IMR-90 (cell line): ENCODE results near the gene OR2A12. TPM values are rescaled to one million over a fixed set of nuclear protein-coding genes. Genes with fewer than 3 reads are reported as not detected.

Source experiments
- ATAC-seq: fragments of 200-7000 bp; cut with Tn5 transposase; 2 replicates; pipeline ENCODE4 v1.9.1; 2020; ENCODE audit warnings: low read depth, mild to moderate bottlenecking, moderate library complexity
- BruUV-seq: library from RNA; stranded (reverse); fragments of 400-500 nt; replicated peaks from 2 replicates; lab custom pipeline; 2021; lab: Mats Ljungman, UMichigan
- CTCF ChIA-PET: fragments of 300-600 bp; formaldehyde crosslinking; extraction: SDS; loops from one replicate; lab custom pipeline; 2021; ENCODE audit warnings: antibody characterized with exemption; lab: Yijun Ruan, JAX
- POLR2A ChIA-PET: fragments of 300-600 bp; sonication (Branson Sonifier 250); formaldehyde crosslinking; loops from one replicate; lab custom pipeline; 2022; ENCODE audit warnings: antibody characterized with exemption; ENCODE audit not compliant: unreplicated experiment; lab: Charles Lee
- DNase-seq: peaks from one replicate; pipeline ENCODE4 v3.0.0; 2013
- H2AFZ ChIP-seq: replicated peaks from 2 replicates; pipeline ENCODE3; 2013; ENCODE audit warnings: low read length, mild to moderate bottlenecking; ENCODE audit not compliant: poor library complexity
- H2AK5ac ChIP-seq: 2 replicates; pipeline ENCODE4 v1.6.1; 2013; ENCODE audit warnings: low read depth, low read length, inconsistent platforms
- H2AK9ac ChIP-seq: replicated peaks from 2 replicates; pipeline ENCODE3; 2013; ENCODE audit warnings: mild to moderate bottlenecking, low read depth, low read length, moderate library complexity; ENCODE audit not compliant: poor library complexity
- H2BK120ac ChIP-seq: 2 replicates; pipeline ENCODE4 v1.6.1; 2013; ENCODE audit warnings: low read depth, low read length, inconsistent platforms
- H2BK15ac ChIP-seq: 3 replicates; pipeline ENCODE4 v1.6.1; 2013; ENCODE audit warnings: low read depth, low read length, inconsistent platforms
- H2BK20ac ChIP-seq: 2 replicates; pipeline ENCODE4 v1.6.1; 2013; ENCODE audit warnings: low read depth, mild to moderate bottlenecking, inconsistent platforms, low read length, moderate library complexity
- H2BK5ac ChIP-seq: 2 replicates; pipeline ENCODE4 v1.6.1; 2013; ENCODE audit warnings: mild to moderate bottlenecking, low read depth, low read length, inconsistent platforms; ENCODE audit not compliant: poor library complexity, severe bottlenecking
- H3K14ac ChIP-seq: replicated peaks from 2 replicates; pipeline ENCODE4 v1.6.1; 2013; ENCODE audit warnings: low read depth, low read length, inconsistent platforms
- H3K18ac ChIP-seq: 2 replicates; pipeline ENCODE4 v1.6.1; 2013; ENCODE audit warnings: low read depth, low read length, control low read depth
- H3K23ac ChIP-seq: 2 replicates; pipeline ENCODE4 v1.6.1; 2013; ENCODE audit warnings: low read depth, low read length, inconsistent platforms
- H3K27ac ChIP-seq: 2 replicates; pipeline ENCODE4 v1.5.1; 2013; ENCODE audit warnings: mild to moderate bottlenecking, control low read depth, low read length; ENCODE audit not compliant: insufficient read depth
- H3K27me3 ChIP-seq: 2 replicates; pipeline ENCODE4 v1.6.1; 2013; ENCODE audit warnings: low read length; ENCODE audit not compliant: control insufficient read depth, insufficient read depth
- H3K36me3 ChIP-seq: 2 replicates; pipeline ENCODE4 v1.6.1; 2013; ENCODE audit warnings: low read length, mixed read lengths; ENCODE audit not compliant: control insufficient read depth, insufficient read depth
- H3K4ac ChIP-seq: 2 replicates; pipeline ENCODE4 v1.6.1; 2013; ENCODE audit warnings: low read depth, low read length, inconsistent platforms
- H3K4me1 ChIP-seq: 2 replicates; pipeline ENCODE4 v1.6.1; 2013; ENCODE audit warnings: low read length, mixed read lengths; ENCODE audit not compliant: control insufficient read depth, insufficient read depth
- H3K4me2 ChIP-seq: 2 replicates; pipeline ENCODE4 v1.6.1; 2013; ENCODE audit warnings: low read depth, mild to moderate bottlenecking, control low read depth, low read length, moderate library complexity
- H3K4me3 ChIP-seq: 2 replicates; pipeline ENCODE4 v1.5.1; 2013; ENCODE audit warnings: low read depth, mild to moderate bottlenecking, control low read depth, low read length, moderate library complexity; ENCODE audit not compliant: insufficient read depth
- H3K56ac ChIP-seq: 2 replicates; pipeline ENCODE4 v1.6.1; 2013; ENCODE audit warnings: low read length, inconsistent platforms; ENCODE audit not compliant: insufficient read depth; ENCODE audit errors: extremely low read depth
- H3K79me1 ChIP-seq, 2 experiments: 2 replicates each; pipeline ENCODE4 v1.6.1; 2013; ENCODE audit warnings: low read length in 2 of 2, inconsistent platforms in 1 of 2, low read depth in 1 of 2
- H3K9ac ChIP-seq: 2 replicates; pipeline ENCODE4 v1.6.1; 2013; ENCODE audit warnings: low read depth, low read length, control low read depth
- H3K9me1 ChIP-seq: 2 replicates; pipeline ENCODE4 v1.6.1; 2013; ENCODE audit warnings: low read length, inconsistent platforms; ENCODE audit not compliant: insufficient read depth
- H3K9me3 ChIP-seq: 2 replicates; pipeline ENCODE4 v1.6.1; 2013; ENCODE audit warnings: low read length; ENCODE audit not compliant: control insufficient read depth, insufficient read depth
- H4K20me1 ChIP-seq: 2 replicates; pipeline ENCODE4 v1.6.1; 2013; ENCODE audit warnings: low read length, inconsistent platforms; ENCODE audit not compliant: insufficient read depth
- H4K5ac ChIP-seq: 2 replicates; pipeline ENCODE4 v1.6.1; 2013; ENCODE audit warnings: mild to moderate bottlenecking, low read depth, low read length, control low read depth
- H4K8ac ChIP-seq, 2 experiments: 2 replicates each; pipeline ENCODE4 v1.6.1; 2013; ENCODE audit warnings: low read depth in 2 of 2, low read length in 2 of 2, control low read depth in 1 of 2, inconsistent platforms in 1 of 2
- H4K91ac ChIP-seq: 2 replicates; pipeline ENCODE4 v1.6.1; 2013; ENCODE audit warnings: low read depth, low read length, inconsistent platforms; ENCODE audit not compliant: insufficient read depth
- MAFK ChIP-seq: IDR thresholded peaks from 2 replicates; pipeline ENCODE4 v1.6.1; 2012; ENCODE audit warnings: low read depth, low read length, improper control_type of control experiment
- POLR2A ChIP-seq: IDR thresholded peaks from 2 replicates; pipeline ENCODE4 v1.6.1; 2012; ENCODE audit warnings: mild to moderate bottlenecking, low read depth, low read length
- RFX5 ChIP-seq: IDR thresholded peaks from 2 replicates; pipeline ENCODE4 v1.8.0; 2012; ENCODE audit warnings: low read depth, mild to moderate bottlenecking, low read length, moderate library complexity
- WGBS, 2 experiments: methylation state at CpG; one replicate each; pipeline versions ENCODE4 v1.1.5 to v1.1.7; 2013; ENCODE audit warnings: missing lambda C conversion rate in 2 of 2; ENCODE audit not compliant: insufficient read length in 1 of 2; ENCODE audit errors: extremely low coverage in 2 of 2; 5-methylcytosine and 5-hydroxymethylcytosine counted together
- dilution Hi-C: fragments of 300-500 bp; cut with HindIII; formaldehyde crosslinking; loops from one replicate; pipeline ENCODE4 v1.14.3; 2018; ENCODE audit warnings: low sequenced_read_pairs; ENCODE audit not compliant: unreplicated experiment
- in situ Hi-C: fragments of 300-500 bp; cut with MboI; formaldehyde crosslinking; loops from 3 replicates; pipeline ENCODE4 v1.14.3; 2019; ENCODE audit warnings: low sequenced_read_pairs, inconsistent platforms, mixed read lengths
- intact Hi-C: fragments of 100-400 bp; cut with micrococcal nuclease; formaldehyde crosslinking; loops from 2 replicates; pipeline ENCODE4 v1.10.0; 2022
- polyA plus RNA-seq, 3 experiments: library from polyadenylated mRNA; depleted of rRNA; stranded (reverse); fragments of >200 nt; gene quantifications; 2 replicates each; pipeline ENCODE4 v1.2.3, GENCODE V29; 2012; ENCODE audit warnings: low replicate concordance in 1 of 3
- total RNA-seq: library from RNA; depleted of rRNA; stranded (reverse); fragments of >200 nt; gene quantifications from 2 replicates; pipeline ENCODE4 v1.2.3, GENCODE V29; 2012

The OR2A12 gene
- total and polyA plus RNA-seq, 2 of the 4 experiments (the other 2 are of a cell fraction): not detected

DNA sequence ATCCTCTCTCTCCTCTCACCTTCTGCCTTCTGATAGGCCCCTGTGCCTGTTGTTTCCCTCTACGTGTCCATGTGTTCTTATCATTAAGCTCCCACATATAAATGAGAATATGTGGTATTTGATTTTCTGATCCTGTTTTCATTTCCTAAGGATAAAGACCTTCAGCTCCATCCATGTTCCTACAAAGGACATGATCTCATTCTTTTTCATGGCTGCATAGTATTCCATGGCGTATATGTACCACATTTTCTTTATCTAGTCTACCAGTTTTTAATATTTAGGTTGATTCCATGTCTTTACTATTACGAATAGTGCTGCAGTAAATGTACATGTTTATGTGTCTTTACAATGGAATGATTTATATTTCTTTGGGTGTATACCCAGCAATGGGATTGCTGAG is 4.6 kb downstream of the OR2A12 start:
- Histone ChIP-seq H2BK120ac (no peak overlapping the region), H3K36me3 (no peaks in the 10 kb centered on the region), H3K79me1 (no peaks in the 10 kb centered on the region), H3K18ac (no peak overlapping the region), H3K4me2 (no peak overlapping the region), H2BK20ac (no peak overlapping the region), H3K23ac (no peak overlapping the region), H2AK9ac (no peak overlapping the region), H3K27ac (no peak overlapping the region), H4K5ac (no peak overlapping the region), H3K27me3 (no peaks in the 10 kb centered on the region), H4K8ac (no peak overlapping the region), H2AFZ (no peak overlapping the region), H3K9me3 (no peaks in the 10 kb centered on the region), H3K4me1 (no peaks in the 10 kb centered on the region), H2AK5ac (no peak overlapping the region), H3K9me1 (no peaks in the 10 kb centered on the region), H3K56ac (no peak overlapping the region), H3K4me3 (no peak overlapping the region), H3K9ac (no peak overlapping the region), H3K14ac (no peak overlapping the region), H4K91ac (no peak overlapping the region), H2BK15ac (no peak overlapping the region), H3K4ac (no peak overlapping the region), H4K20me1 (no peaks in the 10 kb centered on the region), H2BK5ac (no peak overlapping the region)
- dilution Hi-C loops (no loop called here), intact Hi-C loops (loop anchor here (5.0 kb wide), 1 partner anchor 33 kb away; no protein-coding TSS in a partner anchor), in situ Hi-C loops (no loop called here)
- no peak for ATAC-seq
- no TSS peak for BruUV-seq
- WGBS, 2 experiments: no CpG with 5 or more reads among the region's 3 CpGs
- POLR2A ChIA-PET: no interaction called here
- CTCF ChIA-PET: no interaction called here
- TF ChIP-seq POLR2A (no peak), RFX5 (no peak), MAFK (no peak)
- DNase-seq: no peak
